CD4-positive, alpha-beta T cell treated with Interleukin-6 at 100 ng/mL for 8 hours (primary cell): Measurements from ENCODE around the gene GNG7.
A peak's percentile ranks its signal among the peaks of the same experiment; 100 is the strongest.
"Not testable (repeated sequence)": the region's sequence is repeated elsewhere in the genome, so short reads cannot be mapped to it uniquely, and the experiment has no call there.

Experiments used
- DNase-seq: peaks from one replicate; pipeline ENCODE4 v3.0.0-alpha.2; 2020; ENCODE audit warnings: mixed read lengths, low spot score

Gene GNG7

GRCh38 chr19:2602391-2603181 is 99.9 kb downstream of the GNG7 start:
- no peak for DNase-seq

- no peak for DNase-seq
Observed at GRCh38 chr19:2600914-2601870, 101.3 kb downstream of the GNG7 start.

DNA sequence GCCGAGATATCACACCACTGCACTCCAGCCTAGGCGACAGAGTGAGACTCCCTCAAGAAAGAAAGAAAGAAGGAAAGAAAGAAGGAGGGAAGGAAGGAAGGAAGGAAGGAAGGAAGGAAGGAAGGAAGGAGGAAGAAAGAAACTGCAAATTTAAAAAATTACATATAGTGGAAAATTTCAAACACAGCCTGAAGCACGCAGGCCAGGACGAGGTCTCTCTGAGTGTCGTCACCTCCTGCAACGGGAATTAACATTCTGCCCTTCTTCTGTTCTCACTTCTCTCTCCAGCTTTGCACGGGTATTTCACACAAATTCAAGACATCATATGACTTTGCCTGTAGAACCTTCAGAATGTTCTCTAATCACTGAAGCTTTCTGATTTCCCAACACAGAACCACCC is 108.2 kb downstream of the GNG7 start:
- DNase-seq = no peak

DNA sequence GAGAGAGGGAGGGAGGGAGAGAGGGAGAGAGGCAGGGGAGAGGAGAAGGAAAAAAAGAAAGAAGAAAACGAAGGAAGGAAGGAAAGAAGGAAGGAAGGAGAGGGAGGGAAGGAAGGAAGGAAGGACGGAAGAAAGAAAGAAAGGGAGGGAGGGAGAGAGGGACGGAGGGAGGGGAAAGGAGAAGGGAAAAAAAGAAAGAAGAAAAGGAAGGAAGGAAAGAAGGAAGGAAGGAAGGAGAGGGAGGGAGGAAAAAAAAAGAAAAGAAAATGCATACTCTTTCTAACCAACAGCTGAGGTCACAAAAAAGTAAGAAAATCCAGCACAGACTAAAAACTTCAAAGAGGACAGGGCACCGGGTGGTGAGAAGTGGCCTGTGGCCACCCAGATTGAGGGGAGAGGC is 109.7 kb downstream of the GNG7 start:
- no peak for DNase-seq

DNA sequence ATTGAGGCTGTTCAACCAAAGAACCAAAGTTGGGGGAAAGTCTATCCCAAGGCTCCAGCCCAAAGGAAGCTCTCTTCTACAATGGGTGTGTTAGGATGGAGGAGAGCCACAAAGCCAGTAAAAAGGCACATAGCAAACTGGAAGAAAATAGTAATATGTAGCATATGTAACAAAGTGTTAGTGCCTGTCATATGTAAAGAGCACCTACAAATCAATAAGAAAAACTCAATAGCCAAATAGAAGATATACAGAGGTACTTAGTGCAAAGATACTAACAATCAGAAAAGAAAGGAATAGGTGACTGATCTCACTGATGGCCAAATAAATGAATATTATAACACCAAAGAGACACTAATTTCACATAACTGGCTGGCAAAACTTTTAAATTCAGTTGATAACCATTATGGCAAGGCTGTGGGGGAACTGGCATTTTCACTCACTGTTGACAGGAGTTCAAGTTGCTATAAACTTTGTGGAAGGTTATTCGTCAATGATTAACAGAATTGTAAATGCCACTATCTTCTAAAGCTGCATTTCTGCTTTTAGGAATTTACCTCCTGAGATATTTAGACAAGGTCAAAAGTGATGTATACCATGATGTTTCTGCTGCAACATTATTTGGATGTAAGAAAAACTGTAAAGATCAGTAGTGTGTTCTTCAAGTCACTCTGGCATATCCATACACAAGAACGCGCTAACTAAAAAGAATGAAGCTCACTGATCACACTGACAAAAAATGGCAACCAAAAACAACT is 110.8 kb downstream of the GNG7 start:
- DNase-seq = no peak

DNA sequence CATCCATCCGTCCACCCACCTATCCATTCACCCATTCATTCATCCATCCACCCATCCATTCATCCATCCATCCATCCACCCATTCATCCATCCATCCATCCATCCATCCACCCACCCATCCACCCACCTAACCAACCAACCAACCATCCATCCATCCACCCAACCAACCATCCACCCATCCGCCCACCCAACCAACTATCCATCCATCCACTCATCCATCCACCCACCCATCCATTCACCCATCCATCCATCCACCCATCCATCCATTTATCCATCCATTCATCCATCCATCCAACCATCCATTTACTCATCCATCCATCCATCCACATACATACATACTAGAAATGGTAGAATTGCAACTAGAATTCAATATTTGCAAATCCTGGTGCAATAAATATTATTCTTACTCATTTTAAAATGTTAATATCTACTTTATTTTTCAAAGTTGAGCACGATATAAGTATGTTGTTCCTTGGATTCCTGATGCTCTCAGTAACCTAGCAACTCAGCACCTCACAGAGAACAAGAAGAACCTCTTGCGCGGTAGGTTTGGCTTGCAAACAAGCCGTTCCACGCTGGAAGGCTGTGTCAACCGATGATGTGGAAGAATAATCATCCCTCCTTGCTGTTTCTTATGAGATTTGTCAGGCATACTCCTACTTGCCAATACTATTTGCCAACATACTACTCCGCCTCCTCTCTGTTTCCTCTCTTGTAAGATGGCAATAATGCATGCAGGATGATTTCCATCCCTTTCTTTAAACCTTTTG is 111.7 kb downstream of the GNG7 start:
- no peak for DNase-seq

DNA sequence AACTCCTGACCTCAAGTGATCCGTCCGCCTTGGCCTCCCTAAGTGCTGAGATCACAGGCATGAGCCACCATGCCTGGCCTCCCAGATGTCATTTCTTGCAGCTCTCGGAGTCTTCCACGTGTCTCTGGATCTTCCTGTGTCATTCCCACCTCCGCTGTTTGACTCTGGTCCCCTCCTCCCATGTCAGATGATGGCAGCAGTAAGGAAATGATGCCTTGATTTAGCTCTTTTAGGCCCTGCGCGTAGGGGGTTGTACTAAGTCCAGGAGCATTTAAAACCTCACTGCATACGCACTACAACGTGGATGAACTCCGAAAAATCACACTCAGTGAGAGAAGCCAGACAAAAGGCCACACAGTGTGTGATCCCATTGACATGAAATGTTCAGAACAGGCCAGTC is 113.1 kb downstream of the GNG7 start:
- no peak for DNase-seq

DNA sequence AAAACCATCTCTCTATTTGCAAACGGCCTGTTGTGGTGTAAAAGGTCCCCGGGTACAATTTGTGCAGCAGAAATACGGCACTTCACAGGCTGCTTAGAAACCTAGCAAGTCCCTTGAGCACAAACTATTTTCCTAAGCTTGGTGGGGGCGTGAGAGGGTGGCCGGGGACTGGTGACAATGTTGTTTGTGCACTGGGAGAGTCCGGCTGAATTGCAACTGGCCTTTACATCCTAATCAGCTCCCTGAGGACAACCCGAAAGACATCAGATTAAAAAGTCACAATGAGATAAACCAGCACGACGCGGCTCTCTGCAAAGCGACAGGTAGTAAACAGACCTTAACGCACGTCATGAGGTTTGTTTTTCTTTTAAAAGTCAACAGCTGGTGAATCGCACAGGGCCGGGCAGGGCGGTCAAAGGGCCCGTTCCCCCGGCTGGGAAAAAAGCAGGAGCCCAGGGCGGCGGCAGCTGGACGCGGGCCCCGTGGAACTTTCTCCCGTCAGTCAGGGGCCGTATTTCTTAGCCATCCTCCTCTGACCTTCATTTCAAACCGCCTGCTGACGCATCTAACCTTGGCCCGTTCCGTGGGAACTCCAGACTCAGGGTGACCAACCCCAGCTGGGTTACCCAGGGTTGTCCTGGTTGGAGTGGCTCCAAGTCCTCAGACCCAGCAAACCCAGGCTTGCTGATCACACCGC is 114.3 kb downstream of the GNG7 start:
- DNase-seq = no peak

GRCh38 chr19:2587001-2587719 is 115.3 kb downstream of the GNG7 start:
- DNase-seq = no peak

DNA sequence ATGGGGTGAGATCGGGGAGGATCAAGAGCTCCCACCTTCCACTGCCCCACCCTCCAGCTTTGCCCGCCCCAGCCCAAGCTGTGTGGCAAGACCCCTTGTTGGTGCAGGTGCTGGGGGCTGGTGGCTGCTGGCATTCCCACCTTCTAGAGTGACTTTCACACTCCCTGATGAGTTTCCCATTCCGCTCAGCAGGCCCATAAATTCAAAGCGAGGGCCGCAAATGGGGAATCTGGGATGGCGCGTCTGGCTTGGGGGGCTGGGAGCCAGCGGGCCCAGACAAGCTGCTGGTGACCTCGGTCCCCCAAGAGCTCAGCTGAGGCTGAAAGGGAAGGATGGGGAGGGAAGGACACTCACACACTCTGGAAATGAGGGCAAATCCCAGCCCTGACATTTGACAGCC is 116.3 kb downstream of the GNG7 start:
- no peak for DNase-seq

DNA sequence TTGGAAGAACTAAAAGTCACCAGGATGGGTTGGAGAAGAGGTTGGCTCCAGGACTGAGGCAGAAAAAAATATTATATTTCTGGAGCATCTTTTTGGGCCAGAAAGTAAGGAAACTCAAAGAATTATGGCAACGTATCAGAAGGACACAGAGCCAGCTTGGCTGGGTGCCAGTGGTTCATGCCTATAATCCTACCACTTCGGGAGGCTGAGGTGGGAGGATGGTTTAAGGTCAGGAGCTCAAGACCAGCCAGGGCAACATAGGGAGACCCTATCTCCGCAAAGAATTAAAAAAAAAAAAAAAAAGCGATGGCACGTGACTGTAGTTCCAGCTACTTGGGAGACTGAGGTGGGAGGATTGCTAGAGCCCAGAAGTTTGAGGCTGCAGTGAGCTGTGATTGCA is 118.5 kb downstream of the GNG7 start:
- no peak for DNase-seq

GRCh38 chr19:2582984-2583956 is 119.2 kb downstream of the GNG7 start:
- no peak for DNase-seq

GRCh38 chr19:2580396-2580795 is 122.1 kb downstream of the GNG7 start:
- not testable (repeated sequence) for DNase-seq

DNA sequence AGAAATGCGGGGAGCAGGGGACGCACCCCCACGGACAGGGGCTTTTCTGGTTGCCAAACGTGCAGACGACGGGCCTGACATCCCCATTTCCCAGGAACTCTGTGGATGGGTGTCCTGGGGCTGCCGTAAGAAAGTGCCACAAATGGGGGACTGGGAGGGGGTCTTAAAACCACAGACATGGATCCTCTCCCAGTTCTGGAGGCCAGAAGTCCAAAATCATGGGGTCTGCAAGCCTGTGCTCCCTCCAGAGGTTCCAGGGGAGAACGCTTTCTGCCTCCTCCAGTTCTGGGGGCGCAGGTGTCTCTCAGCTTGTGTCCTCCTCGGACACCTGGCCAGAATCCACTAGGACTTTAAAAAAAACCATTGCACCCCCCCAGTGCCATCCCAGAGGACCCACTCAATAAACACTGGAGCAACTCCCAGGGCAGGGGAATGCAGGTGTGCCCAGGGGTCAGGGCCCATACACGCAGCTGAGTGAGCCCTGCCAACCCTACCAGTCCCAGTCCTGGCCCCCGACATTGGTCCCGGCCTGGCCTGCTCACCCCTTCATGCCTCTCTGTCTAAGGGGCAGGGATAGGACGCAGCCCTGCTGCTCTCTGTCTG is 122.7 kb downstream of the GNG7 start:
- DNase-seq = no peak

DNA sequence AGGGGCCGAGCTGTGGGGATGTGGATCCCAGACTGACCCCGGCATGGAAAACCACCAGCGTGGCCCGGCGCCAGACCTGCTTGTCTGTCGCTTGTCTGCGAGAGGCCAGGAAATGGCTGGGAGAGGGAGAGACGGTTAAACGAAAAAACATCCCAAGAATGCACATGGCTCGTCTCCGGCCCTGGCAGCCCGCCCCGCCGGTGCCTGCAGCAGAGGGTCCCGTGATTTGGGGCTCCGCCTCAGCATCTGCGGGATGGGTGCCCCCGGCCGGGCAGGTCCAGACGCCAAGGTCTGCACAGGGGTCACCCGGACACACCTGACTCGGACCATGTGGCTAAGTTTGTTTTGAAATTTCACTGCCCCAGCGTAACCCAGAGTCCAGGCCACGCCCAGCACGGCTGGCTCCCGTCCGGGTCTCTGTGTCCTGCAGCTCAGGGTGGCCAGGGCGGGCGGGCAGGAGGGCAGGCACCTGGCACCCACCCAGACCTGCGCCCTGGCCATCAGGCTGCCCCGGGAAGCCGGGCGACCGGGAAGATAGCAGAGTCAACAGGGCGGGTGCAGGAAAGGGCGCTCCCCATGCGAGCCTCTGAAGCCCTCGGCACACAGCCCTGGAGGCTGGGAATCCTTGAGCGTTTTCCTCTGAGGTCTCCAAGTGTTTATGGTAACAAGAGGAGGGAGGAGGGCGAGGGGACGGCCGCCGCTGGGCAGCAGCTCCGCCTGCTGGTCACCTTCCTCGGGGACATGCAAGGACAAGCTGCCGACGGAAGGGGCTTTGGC is 123.4 kb downstream of the GNG7 start:
- peak; percentile 67 for DNase-seq

DNA sequence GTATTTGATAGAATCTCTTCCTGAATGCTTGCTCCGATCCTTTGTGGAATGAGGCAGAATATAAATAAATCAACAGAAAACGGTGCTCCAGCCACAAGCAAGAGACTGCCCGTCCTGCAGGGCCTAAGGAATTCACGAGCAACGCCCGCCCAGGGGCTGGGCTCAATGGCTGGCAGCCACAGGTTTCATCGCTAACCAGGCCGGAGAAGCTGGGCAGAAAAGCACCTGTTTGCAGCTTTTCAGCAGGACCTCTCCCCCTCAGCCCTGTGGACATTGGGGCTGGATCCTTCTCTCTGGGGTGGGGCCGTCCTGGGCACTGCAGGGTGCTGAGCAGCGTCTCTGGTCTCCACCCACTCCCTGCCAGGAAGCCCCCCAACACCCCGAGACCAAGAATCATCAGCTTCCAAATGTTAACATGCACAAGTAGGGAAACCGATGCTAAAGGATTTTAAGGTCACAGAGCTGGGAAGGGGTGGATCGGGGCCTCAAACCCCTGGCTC is 124.1 kb downstream of the GNG7 start:
- DNase-seq = no peak

DNA sequence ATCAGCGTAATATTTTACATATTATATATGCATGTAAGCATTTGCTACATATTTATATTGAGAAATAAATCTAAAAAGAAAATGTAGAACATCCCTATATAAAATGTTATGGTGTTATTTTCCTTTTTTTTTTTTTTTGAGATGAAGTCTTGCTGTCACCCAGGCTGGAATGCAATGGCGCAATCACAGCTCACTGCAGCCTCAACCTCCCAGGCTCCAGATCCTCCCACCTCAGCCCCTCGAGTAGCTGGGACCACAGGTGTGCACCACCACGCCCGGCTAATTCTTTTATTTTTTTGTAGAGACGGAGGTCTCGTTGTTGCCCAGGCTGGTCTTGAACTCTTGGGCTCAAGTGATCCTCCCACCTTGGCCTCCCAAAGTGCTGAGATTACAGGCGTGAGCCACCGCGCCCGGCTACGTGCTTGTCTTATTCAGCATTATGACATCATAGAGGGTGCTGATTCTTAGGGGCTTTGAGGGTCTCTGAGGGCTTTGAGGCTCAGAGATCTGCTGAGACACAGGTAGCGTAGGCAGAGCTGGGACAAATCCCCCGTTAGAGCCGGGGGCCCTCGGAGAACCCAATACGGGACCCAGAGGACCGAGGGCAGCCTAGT is 124.7 kb downstream of the GNG7 start:
- DNase-seq = no peak
